Posterior vena cava (tissue), 2 donors: ENCODE data around the gene REC8. TPM values are rescaled to one million over a fixed set of nuclear protein-coding genes. Genes with fewer than 3 reads are reported as not detected.
"Not testable (repeated sequence)": the region's sequence is repeated elsewhere in the genome, so short reads cannot be mapped to it uniquely, and the experiment has no call there.

Source experiments
- DNase-seq: peaks from one replicate; pipeline ENCODE4 v3.0.0-alpha.2; 2020; ENCODE audit warnings: low spot score
- intact Hi-C, 2 donors: fragments of 100-400 bp; cut with DNase I; formaldehyde crosslinking; loops; one replicate each; pipeline versions ENCODE4 v1.14.1 to v1.14.2; 2022 to 2023
- microRNA-seq, 2 donors: library from miRNA; unstranded; fragments of <30 nt; microRNA quantifications; one replicate each; pipeline ENCODE4 v1.2.0, GENCODE V29; 2020 to 2021; ENCODE audit warnings: borderline microRNAs expressed in 2 of 2
- total RNA-seq, 2 donors: library from RNA; stranded (reverse); fragmentation: NEBNext Ultra II Directional; extraction: Animal tissue kit (Norgen Biotek cat#: 25700); gene quantifications; one replicate each; pipeline ENCODE4 v1.2.1, GENCODE V29; 2021
- donor health status: DM: yes; HTN: yes; CAD: no.
- donor health status: DM: yes; HTN: yes; CAD: no.

Gene REC8
- total RNA-seq, 2 donors from 2014 or later = 8.0 to 9.4 TPM

DNA sequence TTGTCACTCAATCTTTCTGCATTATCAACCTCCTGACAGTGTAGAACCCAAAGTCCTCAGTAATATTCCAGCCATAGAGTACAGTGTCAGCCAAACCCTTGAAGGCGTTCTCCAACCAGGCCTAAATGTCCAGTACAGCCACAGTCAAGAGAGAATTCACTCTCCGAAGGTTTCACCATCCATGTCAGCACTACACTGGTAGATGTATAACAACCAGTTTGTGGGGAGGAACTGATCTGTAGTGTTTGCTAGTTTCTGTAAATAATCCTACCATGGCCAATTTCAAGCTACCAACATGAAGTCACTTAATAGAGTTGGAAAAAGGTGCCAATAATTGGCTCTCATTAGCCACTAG is 44.4 kb downstream of the REC8 start:
- DNase-seq = no peak
- intact Hi-C loops = no loop called here

GRCh38 chr14:24216876-24217275 is 45.0 kb downstream of the REC8 start:
- DNase-seq, intact Hi-C loops: not testable (repeated sequence)

- intact Hi-C loops = loop anchor here in 1 of 2 donors (1.0 kb wide), 1 partner anchor 9 kb away; no protein-coding TSS in a partner anchor
- no peak for DNase-seq
These were observed 47.2 kb downstream of the REC8 start for GRCh38 chr14:24219080-24219479.

DNA sequence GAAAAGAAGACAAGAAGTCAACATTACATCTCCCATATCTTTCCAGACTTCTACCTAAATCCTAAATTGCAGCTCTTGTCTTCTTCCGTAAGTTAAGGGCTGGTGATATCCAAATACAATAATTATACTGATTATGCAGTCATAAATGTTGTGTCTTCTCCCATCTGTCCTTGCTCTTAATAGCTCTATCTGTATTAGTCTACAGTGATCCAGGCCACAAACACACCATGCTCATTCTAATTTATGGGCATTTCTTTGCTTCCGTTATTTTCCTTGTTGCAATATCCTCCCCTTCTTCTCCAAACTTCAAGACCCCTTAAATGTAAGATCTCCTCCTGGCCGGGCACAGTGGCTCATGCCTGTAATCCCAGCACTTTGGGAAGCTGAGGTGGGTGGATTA is 47.6 kb downstream of the REC8 start:
- DNase-seq = no peak
- intact Hi-C loops = loop anchor here in 1 of 2 donors (1.0 kb wide), 1 partner anchor 9 kb away; no protein-coding TSS in a partner anchor

DNA sequence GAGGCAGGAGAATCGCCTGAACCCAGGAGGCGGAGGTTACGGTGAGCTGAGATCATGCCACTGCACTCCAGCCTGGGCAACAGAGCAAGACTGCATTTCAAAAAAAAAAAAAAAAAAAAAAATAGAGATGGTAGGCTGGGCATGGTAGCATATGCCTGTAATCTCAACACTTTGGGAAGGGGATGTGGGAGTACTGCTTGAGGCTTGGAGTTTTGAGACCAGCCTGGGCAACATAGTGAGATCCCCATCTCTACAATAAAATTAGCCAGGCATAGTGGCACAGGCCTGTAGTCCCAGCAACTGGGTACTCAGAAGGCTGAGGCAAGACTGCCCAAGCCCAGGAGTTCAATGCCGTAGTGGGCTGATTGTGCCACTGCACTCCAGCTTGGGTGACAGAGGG is 51.1 kb downstream of the REC8 start:
- DNase-seq, intact Hi-C loops: not testable (repeated sequence)

GRCh38 chr14:24224618-24225071 is 52.8 kb downstream of the REC8 start:
- intact Hi-C loops = no loop called here
- DNase-seq = no peak

GRCh38 chr14:24226473-24226872 is 54.6 kb downstream of the REC8 start:
- intact Hi-C loops = no loop called here
- DNase-seq = no peak

GRCh38 chr14:24228902-24229301 is 57.0 kb downstream of the REC8 start:
- intact Hi-C loops = loop anchor here in 1 of 2 donors (1.0 kb wide), 1 partner anchor 10 kb away; no protein-coding TSS in a partner anchor

More at GRCh38 chr14:24228902-24229301, 57.0 kb downstream of the REC8 start:
- no peak for DNase-seq

Small RNA genes within 50 kb of the gene (microRNA-seq; reads per million reads assigned to microRNA genes)
- 0 reads per million in 2 donors for gene MIR7703

Other genes starting within 250 kb of the REC8 start
- 10 to 100 TPM; 15.4 to 16.9 TPM for gene DHRS4, start 218.3 kb upstream of the REC8 start, total RNA-seq
- gene DHRS4L2, start 183.2 kb upstream of the REC8 start, total RNA-seq = 10 to 100 TPM; 15.1 to 16.9 TPM
- under 1 TPM; 0.14 to 0.23 TPM for gene CARMIL3, start 120.1 kb upstream of the REC8 start, total RNA-seq
- 1 to 10 TPM in 1 of 2 donors, under 1 TPM in 1; 0.32 to 1.3 TPM for gene CPNE6, start 100.5 kb upstream of the REC8 start, total RNA-seq
- 10 to 100 TPM; 18.8 to 27.4 TPM for gene PCK2, start 77.8 kb upstream of the REC8 start, total RNA-seq
- gene DCAF11, start 57.3 kb upstream of the REC8 start, total RNA-seq = 10 to 100 TPM; 32.2 to 37.1 TPM
- gene NRL, start 57.1 kb upstream of the REC8 start, total RNA-seq = 1 to 10 TPM; 1.1 to 1.4 TPM
- under 1 TPM in 1 of 2 donors, not detected in 1; 0.38 TPM for gene FITM1, start 41.4 kb upstream of the REC8 start, total RNA-seq
- 100 to 1,000 TPM; 114 to 119 TPM for gene PSME1, start 35.9 kb upstream of the REC8 start, total RNA-seq
- 10 to 100 TPM; 10.9 to 14.2 TPM for gene EMC9, start 30.5 kb upstream of the REC8 start, total RNA-seq
- 10 to 100 TPM; 72.6 to 97.7 TPM for gene PSME2, start 25.5 kb upstream of the REC8 start, total RNA-seq
- 10 to 100 TPM; 34.9 to 53.7 TPM for gene RNF31, start 24.6 kb upstream of the REC8 start, total RNA-seq
- gene IRF9, start 10.8 kb upstream of the REC8 start, total RNA-seq = 10 to 100 TPM; 53.7 to 92.4 TPM
- 10 to 100 TPM; 24.9 to 30.6 TPM for gene IPO4, start 16.7 kb downstream of the REC8 start, total RNA-seq
- gene TM9SF1, start 23.4 kb downstream of the REC8 start, total RNA-seq = 10 to 100 TPM; 30.1 to 35.2 TPM
- gene TSSK4, start 33.6 kb downstream of the REC8 start, total RNA-seq = not detected
- 10 to 100 TPM; 41.8 to 42.7 TPM for gene CHMP4A, start 41.4 kb downstream of the REC8 start, total RNA-seq
- gene MDP1, start 44.0 kb downstream of the REC8 start, total RNA-seq = 10 to 100 TPM; 22.1 to 23.1 TPM
- 100 to 1,000 TPM; 121 to 125 TPM for gene NEDD8, start 60.3 kb downstream of the REC8 start, total RNA-seq
- 10 to 100 TPM; 34.4 to 42.0 TPM for gene GMPR2, start 60.8 kb downstream of the REC8 start, total RNA-seq
- 10 to 100 TPM; 77.8 to 85.1 TPM for gene TINF2, start 70.5 kb downstream of the REC8 start, total RNA-seq
- gene TGM1, start 91.1 kb downstream of the REC8 start, total RNA-seq = 1 to 10 TPM in 1 of 2 donors, under 1 TPM in 1; 0.14 to 1.7 TPM
- gene RABGGTA, start 99.5 kb downstream of the REC8 start, total RNA-seq = 10 to 100 TPM; 14.5 to 17.3 TPM
- gene DHRS1, start 127.7 kb downstream of the REC8 start, total RNA-seq = 10 to 100 TPM; 14.0 to 17.9 TPM
- gene NOP9, start 127.8 kb downstream of the REC8 start, total RNA-seq = 10 to 100 TPM; 19.2 to 20.9 TPM
- gene CIDEB, start 135.9 kb downstream of the REC8 start, total RNA-seq = 10 to 100 TPM; 10.1 to 10.8 TPM
- 1 to 10 TPM; 2.5 to 4.0 TPM for gene LTB4R2, start 138.1 kb downstream of the REC8 start, total RNA-seq
- 1 to 10 TPM; 5.6 TPM for gene LTB4R, start 139.4 kb downstream of the REC8 start, total RNA-seq
- gene ADCY4, start 163.0 kb downstream of the REC8 start, total RNA-seq = 10 to 100 TPM; 35.2 to 36.0 TPM
- 1 to 10 TPM; 8.5 to 9.2 TPM for gene RIPK3, start 167.9 kb downstream of the REC8 start, total RNA-seq
- 10 to 100 TPM; 75.1 to 87.2 TPM for gene NFATC4, start 196.1 kb downstream of the REC8 start, total RNA-seq
- 10 to 100 TPM; 13.1 to 15.1 TPM for gene NYNRIN, start 226.9 kb downstream of the REC8 start, total RNA-seq